Ascending aorta (tissue), 2 donors: ENCODE results near the gene SYPL1. TPM values are rescaled to one million over a fixed set of nuclear protein-coding genes. Genes with fewer than 3 reads are reported as not detected.

Source experiments
- DNase-seq, 2 donors: peaks; one replicate each; pipeline ENCODE4 v3.0.0-alpha.2; 2019; ENCODE audit warnings: low spot score in 2 of 2
- H3K27ac ChIP-seq, 2 donors: fragments of 200-600 bp; sonication (generic); one replicate each; pipeline ENCODE4 v1.5.1; 2016 to 2017; ENCODE audit warnings: mild to moderate bottlenecking in 1 of 2
- H3K27me3 ChIP-seq: fragments of 200-600 bp; sonication (generic); one replicate; pipeline ENCODE4 v1.5.1; 2017
- H3K36me3 ChIP-seq, 2 donors: fragments of 200-600 bp; sonication (generic); one replicate each; pipeline ENCODE4 v1.5.1; 2016
- H3K4me1 ChIP-seq, 2 donors: fragments of 200-600 bp; sonication (generic); one replicate each; pipeline ENCODE4 v1.5.1; 2016 to 2017; ENCODE audit warnings: mild to moderate bottlenecking in 1 of 2
- H3K4me3 ChIP-seq, 2 donors: fragments of 200-600 bp; sonication (generic); one replicate each; pipeline ENCODE4 v1.5.1; 2016 to 2017; ENCODE audit warnings: mild to moderate bottlenecking in 1 of 2
- H3K9me3 ChIP-seq, 2 donors: fragments of 200-600 bp; sonication (generic); one replicate each; pipeline ENCODE4 v1.5.1; 2016
- intact Hi-C: fragments of 100-400 bp; cut with DNase I; formaldehyde crosslinking; loops from one replicate; pipeline ENCODE4 v1.15.1; 2023
- total RNA-seq: library from RNA; depleted of rRNA; stranded (reverse); fragments of >200 nt; gene quantifications from one replicate; pipeline ENCODE4 v1.1.0, GENCODE V29; 2016
- TF ChIP-seq, protein P1 (sequence below), 3 experiments: fragments of 200-600 bp in 2 of 3; fragments of 450-650 bp in 1 of 3; sonication (generic) in 2 of 3; IDR thresholded peaks; one replicate each; pipeline ENCODE4 v1.5.1; 2016 to 2019; ENCODE audit warnings: antibody characterized with exemption in 3 of 3, mild to moderate bottlenecking in 1 of 3, moderate library complexity in 1 of 3

Gene SYPL1
- total RNA-seq, 1 donor from 2014 or later, result 17.5 TPM

DNA sequence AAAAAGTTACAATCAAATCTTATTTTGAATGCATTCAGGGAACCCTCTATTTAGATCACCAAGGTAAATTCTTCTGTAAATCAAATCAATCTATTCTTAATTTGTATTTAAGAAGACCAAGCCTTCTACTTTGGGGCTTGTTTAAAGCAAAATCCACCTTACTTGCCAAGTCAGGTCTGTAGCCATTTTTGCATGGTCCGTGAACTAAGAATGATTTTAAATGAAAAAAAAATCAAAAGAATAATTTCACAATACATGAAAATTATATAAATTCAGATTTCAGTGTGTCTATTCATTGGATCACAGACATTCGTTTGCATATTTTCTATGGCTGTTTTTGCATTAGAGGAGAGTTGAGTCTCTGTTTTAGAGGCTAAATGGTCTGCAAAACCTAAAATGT lies 59.4 kb downstream of the SYPL1 start:
- Histone ChIP-seq H3K27ac (no peak overlapping the region), H3K4me1 (peaks cover 0 to 5% of the 10 kb centered on the region in 2 donors), H3K36me3 (no peaks in the 10 kb centered on the region), H3K4me3 (no peak overlapping the region), H3K27me3 (no peaks in the 10 kb centered on the region), H3K9me3 (no peaks in the 10 kb centered on the region)
- no peak for DNase-seq
- TF ChIP-seq, protein P1, sequence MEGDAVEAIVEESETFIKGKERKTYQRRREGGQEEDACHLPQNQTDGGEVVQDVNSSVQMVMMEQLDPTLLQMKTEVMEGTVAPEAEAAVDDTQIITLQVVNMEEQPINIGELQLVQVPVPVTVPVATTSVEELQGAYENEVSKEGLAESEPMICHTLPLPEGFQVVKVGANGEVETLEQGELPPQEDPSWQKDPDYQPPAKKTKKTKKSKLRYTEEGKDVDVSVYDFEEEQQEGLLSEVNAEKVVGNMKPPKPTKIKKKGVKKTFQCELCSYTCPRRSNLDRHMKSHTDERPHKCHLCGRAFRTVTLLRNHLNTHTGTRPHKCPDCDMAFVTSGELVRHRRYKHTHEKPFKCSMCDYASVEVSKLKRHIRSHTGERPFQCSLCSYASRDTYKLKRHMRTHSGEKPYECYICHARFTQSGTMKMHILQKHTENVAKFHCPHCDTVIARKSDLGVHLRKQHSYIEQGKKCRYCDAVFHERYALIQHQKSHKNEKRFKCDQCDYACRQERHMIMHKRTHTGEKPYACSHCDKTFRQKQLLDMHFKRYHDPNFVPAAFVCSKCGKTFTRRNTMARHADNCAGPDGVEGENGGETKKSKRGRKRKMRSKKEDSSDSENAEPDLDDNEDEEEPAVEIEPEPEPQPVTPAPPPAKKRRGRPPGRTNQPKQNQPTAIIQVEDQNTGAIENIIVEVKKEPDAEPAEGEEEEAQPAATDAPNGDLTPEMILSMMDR (IDR thresholded peaks at IDR 0.05), result no peak
- intact Hi-C loops, result loop anchor here (10.0 kb wide), 1 partner anchor 412 kb away; no protein-coding TSS in a partner anchor

DNA sequence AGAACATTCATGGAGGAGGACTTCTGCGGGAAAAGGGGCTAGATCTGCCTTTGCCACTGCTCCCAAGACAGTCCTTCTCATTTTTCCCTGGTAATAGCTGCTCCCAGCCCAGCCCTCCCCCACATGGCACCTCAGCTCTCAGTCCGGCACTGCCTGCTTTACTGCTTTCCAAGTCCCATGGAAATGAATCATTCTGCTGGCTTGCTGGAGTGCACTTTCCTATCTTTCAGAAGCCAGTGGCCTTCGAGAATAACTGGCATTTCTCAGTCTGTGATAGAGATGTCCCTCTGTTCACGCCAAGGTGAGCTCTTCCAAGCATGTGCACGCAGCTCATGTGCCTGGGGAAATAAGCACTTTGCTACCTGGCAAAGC lies 61.4 kb downstream of the SYPL1 start:
- H3K36me3 ChIP-seq, result no peaks in the 10 kb centered on the region
- peak overlapping the region in 1 of 2 donors; percentile 43 for H3K27ac ChIP-seq
- no peaks in the 10 kb centered on the region for H3K27me3 ChIP-seq
- TF ChIP-seq, protein P1 (IDR thresholded peaks at IDR 0.05), result no peak
- peaks cover 0 to 5% of the 10 kb centered on the region in 2 donors for H3K4me1 ChIP-seq
- H3K9me3 ChIP-seq, result no peaks in the 10 kb centered on the region
- intact Hi-C loops, result loop anchor here (10.0 kb wide), 1 partner anchor 414 kb away; no protein-coding TSS in a partner anchor
- H3K4me3 ChIP-seq, result no peak overlapping the region
- no peak for DNase-seq

- Histone ChIP-seq H3K27ac (peak overlapping the region in 1 of 2 donors; percentile 43), H3K27me3 (no peaks in the 10 kb centered on the region), H3K36me3 (no peaks in the 10 kb centered on the region), H3K4me3 (no peak overlapping the region), H3K4me1 (peaks cover 0 to 5% of the 10 kb centered on the region in 2 donors), H3K9me3 (no peaks in the 10 kb centered on the region)
- TF ChIP-seq, protein P1 (IDR thresholded peaks at IDR 0.05), result no peak
- intact Hi-C loops, result loop anchor here (10.0 kb wide), 1 partner anchor 415 kb away; no protein-coding TSS in a partner anchor
- DNase-seq, result no peak
These were observed 61.9 kb downstream of the SYPL1 start for GRCh38 chr7:106050002-106050745.

GRCh38 chr7:106049139-106049752 lies 62.9 kb downstream of the SYPL1 start:
- Histone ChIP-seq H3K27me3 (no peaks in the 10 kb centered on the region), H3K4me3 (no peak overlapping the region), H3K36me3 (no peaks in the 10 kb centered on the region), H3K4me1 (peaks cover 0 to 5% of the 10 kb centered on the region in 2 donors), H3K9me3 (no peaks in the 10 kb centered on the region), H3K27ac (no peak overlapping the region)
- TF ChIP-seq, protein P1 (IDR thresholded peaks at IDR 0.05), result no peak
- intact Hi-C loops, result no loop called here
- no peak for DNase-seq

DNA sequence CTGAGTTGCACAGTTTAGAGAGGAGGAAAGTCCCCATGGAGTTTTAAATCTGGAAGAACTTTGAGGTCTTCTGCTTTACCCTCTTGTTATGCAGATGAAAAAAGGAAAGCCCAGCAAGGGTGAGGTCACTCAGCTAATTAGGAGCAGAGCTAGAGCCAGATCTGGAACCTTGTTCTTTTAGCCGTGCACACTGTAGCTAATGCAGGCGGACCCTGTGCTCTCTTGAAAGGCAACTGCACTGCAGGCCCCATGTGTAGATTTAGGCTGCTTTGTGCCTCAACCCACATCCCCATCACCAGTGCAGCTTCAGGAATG lies 63.4 kb downstream of the SYPL1 start:
- Histone ChIP-seq H3K27me3 (no peaks in the 10 kb centered on the region), H3K9me3 (no peaks in the 10 kb centered on the region), H3K36me3 (no peaks in the 10 kb centered on the region), H3K4me1 (peaks cover 0 to 5% of the 10 kb centered on the region in 2 donors), H3K4me3 (no peak overlapping the region), H3K27ac (no peak overlapping the region)
- TF ChIP-seq, protein P1 (IDR thresholded peaks at IDR 0.05), result no peak
- intact Hi-C loops, result no loop called here
- no peak for DNase-seq
